ENCODE results near the gene CBX1. TPM values are rescaled to one million over a fixed set of nuclear protein-coding genes. Genes with fewer than 3 reads are reported as not detected.

The CBX1 gene
- total and polyA plus RNA-seq, 10 of the 15 experiments (the other 5 are each of a cell fraction or from before 2014, with no cell fraction given), result 11.8 to 99.2 (median 43.5) TPM

- TF ChIP-seq SMC3 (IDR thresholded peaks at IDR 0.05; ENCODE audit: borderline replicate concordance, low read length) (peak; percentile 66), HSF1 (IDR thresholded peaks at IDR 0.05; ENCODE audit: low read depth, low read length) (no peak), EZH2 (IDR thresholded peaks at IDR 0.05; ENCODE audit: borderline replicate concordance, control insufficient read depth, low read depth, low read length) (no peak), ZNF207 (IDR thresholded peaks at IDR 0.05; ENCODE audit: borderline replicate concordance) (peak; percentile 3; the same call in 1 of the 2 replicates), DPF2 (IDR thresholded peaks at IDR 0.05) (no peak), NFYB (IDR thresholded peaks at IDR 0.05; ENCODE audit: insufficient read depth, low read depth, low read length) (peak; percentile 44; the same call in 1 of the 2 replicates), BCLAF1 (IDR thresholded peaks at IDR 0.05) (no peak), RAD21 (IDR thresholded peaks at IDR 0.05; ENCODE audit: insufficient read depth, low read depth, low read length) (peak; percentile 88), ZSCAN29 (IDR thresholded peaks at IDR 0.05) (no peak), POLR2AphosphoS5 (IDR thresholded peaks at IDR 0.05; ENCODE audit: low read length) (no peak), POLR2AphosphoS2 (IDR thresholded peaks at IDR 0.05; ENCODE audit: low read depth, low read length) (no peak), RCOR1 (conservative IDR thresholded peaks at IDR 0.05; ENCODE audit: low read depth, low read length) (0 out of 2 replicates have a peak, but pooled peaks have one; percentile 19), NFYA (IDR thresholded peaks at IDR 0.05; ENCODE audit: borderline replicate concordance, low read depth, low read length) (no peak), CBX3 (IDR thresholded peaks at IDR 0.05; ENCODE audit: borderline replicate concordance, low read depth) (no peak), USF2 (IDR thresholded peaks at IDR 0.05; ENCODE audit: borderline replicate concordance, low read depth, low read length) (peak; percentile 44), TCF12 (IDR thresholded peaks at IDR 0.05; ENCODE audit: low read depth, low read length) (no peak), SREBF2 (IDR thresholded peaks at IDR 0.05; ENCODE audit: low read length) (no peak), CREM (IDR thresholded peaks at IDR 0.05; ENCODE audit: low read depth) (0 out of 2 replicates have a peak, but pooled peaks have one; percentile 25), MYB (IDR thresholded peaks at IDR 0.05; ENCODE audit: borderline replicate concordance, low read depth, low read length) (no peak), SP1 (IDR thresholded peaks at IDR 0.05; ENCODE audit: low read depth, low read length) (peak; percentile 80), STAT1 (conservative IDR thresholded peaks at IDR 0.05) (no peak), TCF7 (IDR thresholded peaks at IDR 0.05; ENCODE audit: borderline replicate concordance) (no peak), ZBED1 (IDR thresholded peaks at IDR 0.05; ENCODE audit: borderline replicate concordance) (no peak), NRF1 (conservative IDR thresholded peaks at IDR 0.05; ENCODE audit: low read depth, low read length) (no peak), BHLHE40 (IDR thresholded peaks at IDR 0.05; ENCODE audit: borderline replicate concordance in 1 of 2, low read depth in 2 of 2, low read length in 1 of 2) (peak; percentile 96)
These were observed 76.0 kb downstream of the CBX1 start (continued) for GRCh38 chr17:48025040-48025903.
